ENCODE data around the gene ZW10. TPM values are rescaled to one million over a fixed set of nuclear protein-coding genes. Genes with fewer than 3 reads are reported as not detected.

The ZW10 gene
- total RNA-seq, 1 donor from 2014 or later, result 10.7 TPM

Other genes with a start within 250 kb of the ZW10 start
- 0.69 TPM for gene TMPRSS5, start 67.4 kb downstream of the ZW10 start, total RNA-seq
- not detected for gene CLDN25, start 6.1 kb upstream of the ZW10 start, total RNA-seq
- 167 TPM for gene USP28, start 101.9 kb upstream of the ZW10 start, total RNA-seq
- gene HTR3B, start 131.1 kb upstream of the ZW10 start, total RNA-seq, result not detected
- not detected for gene HTR3A, start 201.4 kb upstream of the ZW10 start, total RNA-seq

Measured in left ventricle myocardium superior (tissue), 1 donor.